ENCODE results near the gene ZNRD2. TPM values are rescaled to one million over a fixed set of nuclear protein-coding genes. Genes with fewer than 3 reads are reported as not detected.

Gene ZNRD2
- total and polyA plus RNA-seq, 4 donors = 21.7 to 42.5 (median 33.2) TPM

- no peaks in the 10 kb centered on the region for H3K9me3 ChIP-seq (ENCODE audit: control insufficient read depth, low read length)
- H3K4me1 ChIP-seq (ENCODE audit: control insufficient read depth in 1 of 2, insufficient read depth in 2 of 2, low read length in 2 of 2) = no peaks in the 10 kb centered on the region
- WGBS, 2 donors = 88 to 90% methylated on average over 14 of the region's 14 CpGs
- H3K27me3 ChIP-seq (ENCODE audit: control insufficient read depth in 1 of 2, insufficient read depth in 2 of 2, low read length in 1 of 2) = no peaks in the 10 kb centered on the region
- DNase-seq (no peak), ATAC-seq (ENCODE audit: low FRiP score) (no peak)
- peaks cover 0 to 11% of the 10 kb centered on the region in 2 donors for H3K36me3 ChIP-seq (ENCODE audit: control insufficient read depth in 1 of 2, insufficient read depth in 2 of 2, low read length in 1 of 2)
- no peak overlapping the region for H3K27ac ChIP-seq (ENCODE audit: low read depth in 1 of 2, low read length in 2 of 2)
- intact Hi-C loops (cut with DNase I) = loop anchor here in 1 of 2 donors (5.0 kb wide), 1 partner anchor 34 kb away; no protein-coding TSS in a partner anchor
- H3K4me3 ChIP-seq (ENCODE audit: low read length in 2 of 2) = no peak overlapping the region
Observed at GRCh38 chr11:65618763-65619162, 48.5 kb downstream of the ZNRD2 start.

DNA sequence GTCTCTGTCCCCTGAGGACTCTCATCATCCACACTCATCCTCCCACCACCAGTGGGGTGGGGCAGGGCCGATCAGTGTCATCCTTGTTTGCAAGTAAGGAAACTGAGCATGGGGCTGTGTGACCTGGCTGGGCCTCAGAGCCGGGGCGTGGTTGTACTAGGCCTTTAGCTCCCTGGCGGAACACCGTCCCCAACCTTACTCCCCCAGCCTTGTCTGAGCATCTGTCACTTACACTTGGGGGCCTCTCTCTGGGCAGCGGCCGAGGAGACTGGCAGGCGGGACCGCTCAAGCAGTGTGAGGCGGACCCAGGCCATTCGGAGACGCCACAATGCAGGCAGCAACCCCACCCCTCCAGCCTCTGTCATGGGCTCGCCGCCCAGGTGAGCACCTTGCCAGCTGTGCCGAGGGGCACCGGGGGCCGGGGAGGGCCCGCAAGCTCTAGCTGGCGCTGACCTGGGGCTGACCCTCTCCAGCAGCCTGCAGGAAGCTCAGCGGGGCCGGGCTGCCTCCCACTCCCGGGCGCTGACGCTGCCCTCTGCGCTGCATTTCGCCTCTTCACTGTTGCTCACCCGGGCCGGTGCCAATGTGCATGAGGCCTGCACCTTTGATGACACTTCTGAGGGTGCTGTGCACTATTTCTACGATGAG lies 49.1 kb downstream of the ZNRD2 start:
- H3K27ac ChIP-seq (ENCODE audit: low read depth in 1 of 2, low read length in 2 of 2) = no peak overlapping the region
- intact Hi-C loops (cut with DNase I) = loop anchor here in 1 of 2 donors (5.0 kb wide), 1 partner anchor 33 kb away; no protein-coding TSS in a partner anchor
- no peaks in the 10 kb centered on the region for H3K4me1 ChIP-seq (ENCODE audit: control insufficient read depth in 1 of 2, insufficient read depth in 2 of 2, low read length in 2 of 2)
- no peak overlapping the region for H3K4me3 ChIP-seq (ENCODE audit: low read length in 2 of 2)
- WGBS, 2 donors = 92 to 95% methylated on average over 27 to 29 of the region's 29 CpGs
- ATAC-seq (ENCODE audit: low FRiP score) (no peak), DNase-seq (peak in 1 of 2 donors; percentile 52)
- no peaks in the 10 kb centered on the region for H3K9me3 ChIP-seq (ENCODE audit: control insufficient read depth, low read length)
- H3K36me3 ChIP-seq (ENCODE audit: control insufficient read depth in 1 of 2, insufficient read depth in 2 of 2, low read length in 1 of 2) = peaks cover 0 to 13% of the 10 kb centered on the region in 2 donors
- no peaks in the 10 kb centered on the region for H3K27me3 ChIP-seq (ENCODE audit: control insufficient read depth in 1 of 2, insufficient read depth in 2 of 2, low read length in 1 of 2)

GRCh38 chr11:65620666-65621065 lies 50.4 kb downstream of the ZNRD2 start:
- no peak for ATAC-seq (ENCODE audit: low FRiP score)
- WGBS, 2 donors = 84 to 90% methylated on average over 19 of the region's 19 CpGs
- Histone ChIP-seq H3K36me3 (ENCODE audit: control insufficient read depth in 1 of 2, insufficient read depth in 2 of 2, low read length in 1 of 2) (peaks cover 0 to 13% of the 10 kb centered on the region in 2 donors), H3K4me3 (ENCODE audit: low read length in 2 of 2) (no peak overlapping the region), H3K27me3 (ENCODE audit: control insufficient read depth in 1 of 2, insufficient read depth in 2 of 2, low read length in 1 of 2) (no peaks in the 10 kb centered on the region), H3K4me1 (ENCODE audit: control insufficient read depth in 1 of 2, insufficient read depth in 2 of 2, low read length in 2 of 2) (no peaks in the 10 kb centered on the region), H3K27ac (ENCODE audit: low read depth in 1 of 2, low read length in 2 of 2) (no peak overlapping the region), H3K9me3 (ENCODE audit: control insufficient read depth, low read length) (no peaks in the 10 kb centered on the region)
- no peak for DNase-seq
- intact Hi-C loops (cut with DNase I) = loop anchor here in 1 of 2 donors (10.0 kb wide), 1 partner anchor 194 kb away; no protein-coding TSS in a partner anchor

DNA sequence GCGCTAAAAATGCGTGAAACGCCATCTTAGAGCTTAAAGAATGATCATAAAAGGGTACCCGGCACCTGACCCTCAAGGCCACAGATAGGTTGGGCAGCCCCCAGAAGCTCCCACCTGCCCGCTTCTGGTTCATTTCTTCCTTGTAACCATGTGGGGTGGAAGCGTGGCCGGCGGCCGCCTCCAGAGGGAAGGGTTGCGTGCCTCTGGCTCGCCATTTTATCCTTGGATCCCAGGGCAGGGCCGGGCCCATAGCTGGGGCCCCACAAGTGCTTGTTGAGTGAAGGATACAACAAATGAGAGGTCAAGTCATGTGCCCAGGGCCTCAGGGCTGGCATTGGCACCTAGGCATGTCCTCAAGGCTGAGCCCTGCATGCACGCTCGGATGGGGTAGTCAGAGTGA lies 51.2 kb downstream of the ZNRD2 start:
- H3K27ac ChIP-seq (ENCODE audit: low read depth in 1 of 2, low read length in 2 of 2) = no peak overlapping the region
- H3K27me3 ChIP-seq (ENCODE audit: control insufficient read depth in 1 of 2, insufficient read depth in 2 of 2, low read length in 1 of 2) = no peaks in the 10 kb centered on the region
- no peak for DNase-seq
- WGBS, 2 donors = 93 to 96% methylated on average over 14 of the region's 14 CpGs
- no peaks in the 10 kb centered on the region for H3K9me3 ChIP-seq (ENCODE audit: control insufficient read depth, low read length)
- no peak overlapping the region for H3K4me3 ChIP-seq (ENCODE audit: low read length in 2 of 2)
- ATAC-seq (ENCODE audit: low FRiP score) = no peak
- H3K36me3 ChIP-seq (ENCODE audit: control insufficient read depth in 1 of 2, insufficient read depth in 2 of 2, low read length in 1 of 2) = peaks cover 0 to 14% of the 10 kb centered on the region in 2 donors
- no peaks in the 10 kb centered on the region for H3K4me1 ChIP-seq (ENCODE audit: control insufficient read depth in 1 of 2, insufficient read depth in 2 of 2, low read length in 2 of 2)
- intact Hi-C loops (cut with DNase I) = loop anchor here in 1 of 2 donors (10.0 kb wide), 1 partner anchor 193 kb away; no protein-coding TSS in a partner anchor

Other genes with a start within 250 kb of the ZNRD2 start
- 10 to 100 TPM; 51.3 to 59.6 TPM for gene DPF2, start 236.6 kb upstream of the ZNRD2 start, total RNA-seq
- gene DPF2, start 236.6 kb upstream of the ZNRD2 start, polyA plus RNA-seq = 10 to 100 TPM; 16.4 to 41.1 TPM
- gene TIGD3, start 215.7 kb upstream of the ZNRD2 start, total RNA-seq = under 1 TPM in 1 of 2 donors, not detected in 1; 0.16 TPM
- gene TIGD3, start 215.7 kb upstream of the ZNRD2 start, polyA plus RNA-seq = under 1 TPM in 1 of 2 donors, not detected in 1; 0.88 TPM
- 10 to 100 TPM in 1 of 2 donors, 1 to 10 TPM in 1; 9.1 to 16.0 TPM for gene SLC25A45, start 187.8 kb upstream of the ZNRD2 start, total RNA-seq
- 10 to 100 TPM in 1 of 2 donors, 1 to 10 TPM in 1; 5.6 to 10.7 TPM for gene SLC25A45, start 187.8 kb upstream of the ZNRD2 start, polyA plus RNA-seq
- 10 to 100 TPM; 27.8 to 39.5 TPM for gene FRMD8, start 183.8 kb upstream of the ZNRD2 start, total RNA-seq
- gene FRMD8, start 183.8 kb upstream of the ZNRD2 start, polyA plus RNA-seq = 10 to 100 TPM; 16.8 to 19.2 TPM
- gene NEAT1, start 147.7 kb upstream of the ZNRD2 start, total RNA-seq = 1,000 to 10,000 TPM; 1,566 to 1,734 TPM
- gene NEAT1, start 147.7 kb upstream of the ZNRD2 start, polyA plus RNA-seq = 1,000 to 10,000 TPM in 1 of 2 donors, 100 to 1,000 TPM in 1; 239 to 1,307 TPM
- over 10,000 TPM; 16,103 to 18,225 TPM for gene MALAT1, start 71.4 kb upstream of the ZNRD2 start, total RNA-seq
- 100 to 1,000 TPM; 228 to 370 TPM for gene MALAT1, start 71.4 kb upstream of the ZNRD2 start, polyA plus RNA-seq
- 10 to 100 TPM; 74.0 to 74.4 TPM for gene SCYL1, start 45.4 kb upstream of the ZNRD2 start, total RNA-seq
- 10 to 100 TPM; 31.3 to 98.9 TPM for gene SCYL1, start 45.4 kb upstream of the ZNRD2 start, polyA plus RNA-seq
- gene LTBP3, start 12.1 kb upstream of the ZNRD2 start, total RNA-seq = 100 to 1,000 TPM; 280 to 473 TPM
- 100 to 1,000 TPM in 1 of 2 donors, 10 to 100 TPM in 1; 40.1 to 467 TPM for gene LTBP3, start 12.1 kb upstream of the ZNRD2 start, polyA plus RNA-seq
- gene FAM89B, start 2.1 kb downstream of the ZNRD2 start, total RNA-seq = 10 to 100 TPM; 49.5 to 64.3 TPM
- gene FAM89B, start 2.1 kb downstream of the ZNRD2 start, polyA plus RNA-seq = 10 to 100 TPM; 67.5 to 83.4 TPM
- 100 to 1,000 TPM; 235 to 266 TPM for gene EHBP1L1, start 5.6 kb downstream of the ZNRD2 start, total RNA-seq
- gene EHBP1L1, start 5.6 kb downstream of the ZNRD2 start, polyA plus RNA-seq = 100 to 1,000 TPM in 1 of 2 donors, 10 to 100 TPM in 1; 53.2 to 316 TPM
- gene KCNK7, start 25.3 kb downstream of the ZNRD2 start, total RNA-seq = 1 to 10 TPM in 1 of 2 donors, under 1 TPM in 1; 0.93 to 1.3 TPM
- gene KCNK7, start 25.3 kb downstream of the ZNRD2 start, polyA plus RNA-seq = 1 to 10 TPM in 1 of 2 donors, not detected in 1; 7.3 TPM
- gene MAP3K11, start 43.7 kb downstream of the ZNRD2 start, total RNA-seq = 10 to 100 TPM; 51.3 to 87.9 TPM
- 10 to 100 TPM; 34.2 to 78.8 TPM for gene MAP3K11, start 43.7 kb downstream of the ZNRD2 start, polyA plus RNA-seq
- 10 to 100 TPM; 24.8 to 28.8 TPM for gene PCNX3, start 45.3 kb downstream of the ZNRD2 start, total RNA-seq
- gene PCNX3, start 45.3 kb downstream of the ZNRD2 start, polyA plus RNA-seq = 10 to 100 TPM in 1 of 2 donors, 1 to 10 TPM in 1; 3.9 to 50.0 TPM
- gene SIPA1, start 67.6 kb downstream of the ZNRD2 start, total RNA-seq = 10 to 100 TPM; 67.0 to 75.1 TPM
- 100 to 1,000 TPM in 1 of 2 donors, 10 to 100 TPM in 1; 25.2 to 147 TPM for gene SIPA1, start 67.6 kb downstream of the ZNRD2 start, polyA plus RNA-seq
- gene RELA, start 92.4 kb downstream of the ZNRD2 start, total RNA-seq = 100 to 1,000 TPM in 1 of 2 donors, 10 to 100 TPM in 1; 98.2 to 108 TPM
- gene RELA, start 92.4 kb downstream of the ZNRD2 start, polyA plus RNA-seq = 10 to 100 TPM; 28.8 to 73.8 TPM
- 10 to 100 TPM; 59.8 to 64.4 TPM for gene KAT5, start 141.8 kb downstream of the ZNRD2 start, total RNA-seq
- 100 to 1,000 TPM in 1 of 2 donors, 10 to 100 TPM in 1; 29.2 to 120 TPM for gene KAT5, start 141.8 kb downstream of the ZNRD2 start, polyA plus RNA-seq
- gene RNASEH2C, start 150.3 kb downstream of the ZNRD2 start, total RNA-seq = 10 to 100 TPM; 53.5 to 57.6 TPM
- gene RNASEH2C, start 150.3 kb downstream of the ZNRD2 start, polyA plus RNA-seq = 100 to 1,000 TPM in 1 of 2 donors, 10 to 100 TPM in 1; 80.1 to 113 TPM
- 10 to 100 TPM; 15.7 to 16.7 TPM for gene AP5B1, start 210.5 kb downstream of the ZNRD2 start, total RNA-seq
- 10 to 100 TPM in 1 of 2 donors, 1 to 10 TPM in 1; 3.3 to 10.8 TPM for gene AP5B1, start 210.5 kb downstream of the ZNRD2 start, polyA plus RNA-seq
- gene OVOL1, start 216.6 kb downstream of the ZNRD2 start, total RNA-seq = not detected
- gene OVOL1, start 216.6 kb downstream of the ZNRD2 start, polyA plus RNA-seq = 1 to 10 TPM in 1 of 2 donors, under 1 TPM in 1; 0.28 to 3.9 TPM